ENCODE measurements around the gene CLEC1B.

- TF ChIP-seq CTCF (IDR thresholded peaks at IDR 0.05), result no peak
- no peak for TF ChIP-seq POLR2AphosphoS5 (IDR thresholded peaks at IDR 0.05)
- TF ChIP-seq POLR2A (IDR thresholded peaks at IDR 0.05), result no peak
- TF ChIP-seq EP300 (IDR thresholded peaks at IDR 0.05; ENCODE audit: low read depth), result no peak
These were observed 38.3 kb downstream of the CLEC1B start for GRCh38 chr12:9960590-9960989.

Measured in transverse colon (tissue), 4 donors.